Stimulated activated CD8-positive, alpha-beta memory T cell treated with anti-CD3 and anti-CD28 coated beads, Interleukin-7, amount 100 ng/mL, for 1 hour (primary cell): ENCODE results near the gene HSPBP1.

Experiments used
- DNase-seq, 2 donors: peaks; one replicate each; pipeline ENCODE4 v3.0.0-alpha.2; 2020; ENCODE audit warnings: low read depth in 2 of 2

HSPBP1 gene

DNA sequence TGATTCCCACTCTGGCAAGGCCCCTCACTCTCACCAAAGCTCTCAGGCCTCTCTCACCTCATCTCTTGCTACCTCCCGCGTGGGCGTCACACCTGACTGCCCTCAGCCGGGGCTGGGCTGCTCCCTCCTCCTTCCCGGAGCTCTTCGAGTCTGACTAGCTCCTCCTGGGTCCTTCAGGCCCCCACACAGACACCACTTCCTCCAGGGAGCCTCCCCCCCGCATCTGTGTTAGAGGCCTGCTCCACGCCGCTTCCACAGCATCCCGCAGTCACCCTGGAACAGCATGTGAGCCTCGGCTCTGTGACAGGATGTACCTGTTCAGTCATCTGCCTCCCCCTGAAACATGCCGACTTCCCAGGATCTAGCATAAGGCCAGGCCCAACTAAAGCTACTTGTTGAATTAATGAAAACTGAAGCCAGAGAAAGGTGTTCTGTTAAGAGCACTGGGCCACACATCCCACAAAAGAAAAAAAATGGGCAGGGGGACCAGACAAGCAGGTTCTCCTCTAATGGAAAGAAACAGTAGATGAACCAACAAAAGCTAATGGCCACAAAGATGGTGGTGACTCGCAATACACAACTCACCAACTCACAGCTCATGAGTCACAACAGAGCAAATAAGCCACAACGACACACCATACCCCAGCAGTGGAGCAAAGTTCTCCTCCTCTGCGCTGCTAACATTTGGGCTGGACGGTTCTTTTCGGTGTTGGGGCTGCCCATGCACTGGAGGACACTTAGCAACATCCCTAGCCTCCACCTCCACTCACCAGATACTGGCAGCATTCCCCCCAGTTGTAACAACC lies 24.1 kb downstream of the HSPBP1 start:
- no peak for DNase-seq

DNA sequence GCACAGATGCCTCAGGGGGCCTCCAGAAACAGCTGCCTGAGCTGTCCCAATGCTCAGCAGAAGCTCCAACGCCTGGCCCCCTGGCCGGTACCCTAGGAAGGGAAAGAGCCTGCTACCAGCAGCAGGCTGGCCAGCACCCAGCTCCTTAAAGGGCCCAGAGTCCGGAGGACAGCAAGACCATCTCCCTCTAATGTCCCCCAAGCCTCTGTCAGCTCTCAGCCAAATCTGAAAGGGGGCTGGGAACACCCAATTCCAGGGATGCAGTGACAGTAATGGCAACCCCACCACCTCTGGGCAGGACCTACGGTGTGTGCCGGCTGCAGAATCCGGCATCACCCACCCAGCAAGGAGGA lies 25.3 kb downstream of the HSPBP1 start:
- no peak for DNase-seq

DNA sequence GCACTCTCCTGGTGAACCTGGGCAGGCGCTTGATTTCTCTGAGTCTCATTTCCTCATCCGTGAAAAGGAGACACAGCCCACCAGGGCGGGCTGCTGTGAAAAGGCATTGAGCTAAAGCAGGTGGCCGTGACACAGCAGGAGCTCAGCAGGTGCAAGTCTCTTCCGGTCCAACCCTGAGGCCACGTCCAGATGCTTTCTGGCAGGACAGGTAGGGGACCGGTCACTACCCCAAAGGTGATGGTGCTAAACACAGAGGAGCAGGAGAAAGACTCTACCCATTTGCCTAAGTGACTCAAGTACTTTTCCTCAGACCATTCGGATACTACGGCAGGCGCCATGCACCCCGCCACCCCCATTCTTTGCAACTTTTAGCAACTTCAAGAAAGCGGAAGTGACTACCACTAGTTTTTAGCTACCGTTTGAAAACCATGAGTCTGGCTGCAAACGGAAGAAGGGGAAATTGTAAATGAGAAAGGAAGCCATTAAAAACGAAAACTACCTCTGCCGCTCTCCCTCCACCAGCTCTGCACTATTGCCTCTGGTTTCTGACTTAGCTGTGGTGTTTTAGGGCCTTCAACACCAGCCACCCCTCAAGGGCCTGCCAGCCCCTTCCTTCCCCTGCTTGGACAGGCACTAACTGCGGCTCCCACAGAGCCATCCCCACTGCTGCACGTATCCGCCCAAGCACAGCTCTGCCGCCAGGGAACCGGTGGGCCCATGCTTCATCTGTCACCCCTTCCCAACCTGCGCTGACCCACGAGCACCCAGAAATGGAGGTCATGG lies 25.9 kb downstream of the HSPBP1 start:
- DNase-seq, result peak in 1 of 2 donors; percentile 37

DNA sequence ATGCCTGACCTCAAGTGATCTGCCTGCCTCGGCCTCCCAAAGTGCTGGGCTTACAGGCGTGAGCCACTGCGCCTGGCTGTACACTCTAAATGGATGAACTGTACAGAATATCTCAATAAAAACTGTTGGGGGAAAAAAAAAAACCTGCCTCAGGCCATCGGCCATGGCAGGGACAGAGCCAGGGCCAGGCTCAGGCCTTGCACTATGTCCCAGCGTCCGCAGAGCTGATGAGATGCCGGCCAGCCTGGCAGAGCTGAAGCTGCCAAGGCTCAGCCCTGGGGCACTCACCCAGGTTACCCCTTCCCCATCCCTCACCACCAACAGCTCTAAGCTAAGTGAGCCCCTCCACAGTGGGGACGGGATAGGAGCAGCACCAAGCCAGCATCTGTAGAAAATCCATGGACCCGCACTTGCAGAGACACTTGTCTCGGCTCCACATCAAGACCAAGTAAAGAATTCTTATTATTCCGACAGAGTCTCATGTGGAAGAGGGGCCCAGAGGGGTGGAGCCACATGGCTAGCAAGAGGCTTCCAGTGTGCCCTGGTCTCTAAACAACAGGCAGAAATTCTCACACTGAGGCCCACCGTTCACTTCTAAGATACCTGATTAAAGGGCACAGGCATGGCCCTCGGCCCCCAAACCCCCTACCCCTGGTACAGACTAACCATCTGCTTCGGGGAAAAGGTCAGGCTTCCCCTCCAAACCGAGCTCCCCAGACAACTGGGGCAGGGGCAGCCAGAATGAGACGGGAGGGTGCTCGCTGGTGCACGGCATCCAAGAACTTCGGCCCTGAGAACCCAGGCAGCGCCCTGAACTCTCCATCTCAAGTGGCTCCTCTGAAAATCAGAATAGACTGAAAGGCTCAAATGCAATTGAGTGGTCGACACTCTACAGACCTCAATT lies 26.9 kb downstream of the HSPBP1 start:
- no peak for DNase-seq

DNA sequence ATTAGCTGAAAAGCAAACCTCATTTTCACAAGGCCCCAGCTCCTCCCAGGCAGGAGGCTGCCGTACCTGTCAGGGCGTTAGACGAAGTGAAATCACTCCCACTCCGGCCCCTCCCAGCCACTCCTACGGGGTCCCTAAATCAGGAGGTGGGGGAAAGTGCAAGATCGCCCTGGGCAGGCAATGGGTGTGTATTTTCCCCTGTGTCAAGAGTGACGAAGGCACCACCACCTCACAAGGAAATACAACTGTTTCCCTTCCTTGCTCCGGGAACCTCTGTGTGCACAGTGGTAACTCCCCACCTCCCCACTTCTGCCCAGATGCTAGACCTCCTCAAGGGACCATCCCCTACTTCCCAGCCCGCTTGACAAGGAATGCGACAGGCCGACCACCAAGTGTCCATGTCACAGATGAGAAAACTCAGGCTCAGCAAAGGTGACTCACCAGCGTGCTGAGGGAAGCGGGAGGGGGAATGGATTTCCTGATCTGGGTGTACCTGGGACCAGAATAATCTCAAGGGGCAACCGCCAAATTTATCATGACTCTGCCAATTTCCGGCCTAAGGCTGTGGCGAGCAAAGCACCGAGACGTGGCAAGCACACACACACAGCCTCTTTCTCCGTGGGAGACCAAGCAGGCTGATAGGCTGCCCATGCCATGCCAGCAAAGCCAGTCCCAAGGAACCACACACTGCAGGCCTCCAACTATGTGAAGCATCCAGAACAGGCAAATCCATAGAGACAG lies 28.4 kb downstream of the HSPBP1 start:
- no peak for DNase-seq

DNA sequence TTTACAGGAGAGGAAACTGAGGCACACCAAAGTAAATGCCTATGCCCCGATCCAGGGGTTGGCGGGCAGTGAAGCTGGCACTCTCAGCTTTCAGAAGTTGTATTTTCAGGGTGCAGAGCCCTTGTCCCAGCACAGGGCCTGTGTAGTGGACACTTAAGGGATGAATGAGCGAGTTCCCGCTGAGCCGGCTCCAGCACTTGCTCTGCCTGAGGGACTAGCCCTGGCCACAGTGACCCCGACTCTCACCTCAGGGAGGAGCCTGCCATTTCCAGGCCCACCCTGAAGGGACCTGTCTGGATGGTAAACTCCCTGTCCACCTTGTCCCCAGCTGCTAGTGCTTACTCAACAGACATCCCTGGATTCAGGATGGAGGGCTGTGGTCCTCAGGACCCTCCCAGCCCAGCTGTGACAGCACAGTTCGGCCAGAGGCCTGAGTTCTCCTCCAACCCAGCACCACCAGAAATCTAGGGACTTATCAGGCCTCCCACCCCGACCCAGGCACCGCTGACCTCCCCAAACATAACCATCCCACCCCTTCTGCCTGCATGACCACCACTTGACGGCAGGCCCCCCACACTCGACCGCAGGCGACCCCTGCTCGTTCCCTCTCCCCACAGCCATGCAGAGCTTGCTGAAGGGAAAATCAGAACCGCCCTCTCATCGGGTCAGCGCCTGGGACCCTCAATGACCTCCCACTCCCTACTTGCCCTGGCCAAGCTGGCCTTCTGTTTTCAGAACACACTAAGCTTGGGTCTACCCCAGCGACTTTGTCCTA lies 29.5 kb downstream of the HSPBP1 start:
- no peak for DNase-seq

DNA sequence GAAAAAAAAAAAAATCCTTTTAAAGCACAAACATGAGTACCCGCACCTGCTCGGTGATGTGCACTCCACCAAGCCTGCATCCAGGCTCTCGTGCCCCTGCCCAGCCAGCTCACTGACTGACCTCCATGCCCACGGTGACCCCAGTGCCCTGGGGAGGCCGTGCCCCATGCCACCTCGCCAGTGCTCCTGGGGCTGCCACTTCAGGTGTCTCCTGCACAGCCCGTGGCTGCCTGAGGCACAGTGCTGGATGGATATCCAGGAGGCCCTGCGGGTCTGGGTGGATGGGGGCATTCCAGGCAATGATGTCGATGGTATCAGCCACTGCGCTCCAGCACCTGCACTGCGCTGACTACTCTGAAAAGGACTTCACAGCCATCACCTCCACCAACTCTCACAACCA lies 30.1 kb downstream of the HSPBP1 start:
- no peak for DNase-seq

DNA sequence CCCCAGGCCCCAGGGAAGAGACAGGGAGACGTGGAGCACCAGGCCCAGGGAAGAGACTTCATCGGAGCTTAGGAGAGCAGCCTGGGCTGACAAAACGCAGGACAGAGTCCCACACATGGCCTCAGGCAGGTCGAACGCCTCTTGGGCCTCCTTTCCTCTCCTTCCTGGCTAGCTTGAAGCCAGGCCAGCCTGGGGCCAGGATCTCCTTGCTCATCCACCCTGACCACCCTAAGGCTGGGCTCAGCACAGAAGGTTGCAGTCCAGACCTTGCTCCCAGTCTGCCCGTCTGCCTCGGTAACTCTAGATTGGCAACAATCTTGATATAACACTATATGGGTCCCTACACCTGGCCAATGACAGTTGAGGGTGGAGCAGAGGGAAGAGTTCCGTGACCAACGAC lies 31.2 kb downstream of the HSPBP1 start:
- DNase-seq, result no peak

DNA sequence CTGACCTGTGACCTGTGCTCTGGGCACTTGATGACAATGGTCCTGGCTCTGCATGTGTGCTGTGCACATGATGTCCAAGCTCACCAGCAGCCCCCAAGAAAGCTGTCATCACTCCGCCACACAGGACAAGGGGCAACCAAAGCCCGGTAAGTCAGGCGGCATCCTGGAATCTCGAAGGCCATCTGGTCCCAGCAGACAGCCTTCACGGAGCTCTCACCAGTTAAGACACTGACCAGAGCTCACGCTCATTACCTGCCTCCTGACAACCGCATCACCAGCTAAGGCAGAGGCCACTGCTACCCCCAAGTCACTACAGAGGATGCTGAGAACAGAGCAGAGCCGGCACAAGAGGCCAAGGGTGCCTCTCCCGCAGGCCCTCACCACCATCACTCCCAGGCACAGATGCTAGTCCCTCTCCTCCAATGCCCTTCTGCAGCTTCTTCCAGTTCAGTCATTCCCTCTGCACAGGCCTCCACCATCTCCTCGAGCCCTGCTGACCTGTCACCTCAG lies 31.7 kb downstream of the HSPBP1 start:
- no peak for DNase-seq

DNA sequence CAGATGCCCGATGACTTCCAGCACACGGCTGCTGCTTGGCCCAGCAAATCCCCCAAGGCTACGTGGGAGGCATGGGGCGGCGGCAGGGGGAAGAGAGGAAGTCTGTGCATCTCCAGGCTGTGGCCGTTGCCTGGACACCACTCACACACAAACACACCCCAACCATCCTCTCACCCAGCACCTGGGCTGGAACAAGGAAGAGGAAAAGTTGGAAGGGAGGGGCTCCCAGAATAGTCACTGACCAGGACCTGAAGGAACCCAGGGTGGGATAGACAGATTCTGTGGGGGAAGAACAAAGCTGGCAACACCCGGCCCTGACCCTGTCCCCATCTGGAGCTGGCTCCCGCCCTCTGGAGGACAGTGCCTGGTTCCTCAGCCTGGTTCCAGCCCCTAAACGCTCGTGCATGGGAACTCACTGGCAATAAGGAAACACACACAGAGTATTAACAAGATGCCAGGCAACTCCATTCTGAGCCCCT lies 32.2 kb downstream of the HSPBP1 start:
- DNase-seq, result no peak

DNA sequence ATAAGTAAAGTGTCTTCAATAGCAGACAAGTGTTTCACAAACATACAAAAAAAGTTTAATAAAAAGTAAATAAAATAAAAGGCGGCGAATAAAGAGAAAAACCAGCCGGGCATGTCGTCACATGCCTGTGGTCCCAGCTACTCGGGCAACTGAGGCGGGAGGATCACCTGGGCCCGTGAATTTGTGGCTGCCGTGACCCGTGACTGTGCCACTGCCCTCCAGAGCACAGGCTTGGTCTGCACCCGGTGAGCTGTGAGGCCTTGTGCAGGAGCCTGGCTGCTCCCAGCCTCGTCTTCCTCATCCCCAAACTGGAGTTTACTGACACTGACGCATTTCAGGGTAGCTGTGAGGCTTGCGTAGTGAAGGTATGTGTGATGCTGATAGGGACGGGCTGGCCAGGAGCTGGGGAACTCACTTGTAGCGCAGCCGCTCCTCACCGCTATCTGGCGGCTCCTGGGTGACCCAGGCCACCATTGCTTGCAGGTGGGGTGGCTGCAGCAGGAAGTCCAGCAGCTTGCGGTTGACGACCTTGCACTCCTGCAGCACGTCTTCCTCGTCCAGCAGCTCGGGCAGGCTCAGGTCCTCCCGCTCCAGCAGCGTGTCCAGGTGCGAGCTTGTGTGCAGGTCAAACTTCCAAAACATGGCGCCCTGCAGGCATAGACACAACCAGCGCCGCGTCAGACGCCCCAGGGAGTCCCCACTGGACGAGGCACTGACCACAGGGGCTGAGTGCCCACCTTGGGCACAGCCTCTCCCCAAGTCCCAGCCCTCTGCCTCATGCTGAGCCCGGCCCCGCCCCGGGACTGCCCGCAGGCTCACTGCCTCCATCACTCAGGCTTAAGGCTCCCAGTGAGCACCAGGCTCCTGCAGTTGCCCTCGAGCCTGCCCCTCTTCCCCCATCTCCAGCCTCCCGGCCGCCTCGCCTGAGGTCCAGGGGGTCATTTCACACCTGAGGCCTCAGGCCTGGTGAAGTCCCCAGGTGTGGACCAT lies 33.2 kb downstream of the HSPBP1 start:
- DNase-seq, result no peak

DNA sequence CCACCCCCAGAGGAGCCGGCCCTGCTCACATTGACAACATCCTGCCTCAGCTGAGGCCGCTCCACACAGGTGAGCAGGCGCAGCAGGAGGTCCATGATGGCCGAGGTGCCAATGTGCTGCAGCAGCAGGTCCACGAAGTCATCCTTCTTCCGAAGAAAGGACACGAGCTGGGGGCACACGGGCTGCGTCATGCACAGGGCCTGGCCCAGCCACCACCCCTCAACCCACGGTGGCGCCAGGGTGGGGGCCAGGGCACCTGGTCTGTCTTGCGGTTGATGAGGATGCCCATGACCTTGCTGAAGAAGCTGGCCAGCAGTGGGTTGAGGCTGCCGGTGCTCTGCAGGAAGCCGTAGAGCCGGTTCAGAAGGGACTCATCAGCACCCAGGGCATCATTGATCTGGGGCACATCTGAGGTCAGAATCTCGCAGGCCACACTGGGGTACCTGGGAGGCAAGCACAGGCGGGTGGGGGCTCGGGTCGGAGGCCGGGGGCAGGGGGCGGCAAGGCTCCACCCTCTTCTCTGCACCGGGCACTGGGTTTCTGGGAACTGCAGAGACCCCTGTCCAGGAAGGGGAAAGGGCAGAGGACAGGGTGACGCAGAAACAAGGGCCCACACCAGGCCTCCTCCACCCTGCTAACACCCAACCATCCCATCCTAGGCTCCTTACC lies 34.5 kb downstream of the HSPBP1 start:
- DNase-seq, result no peak

DNA sequence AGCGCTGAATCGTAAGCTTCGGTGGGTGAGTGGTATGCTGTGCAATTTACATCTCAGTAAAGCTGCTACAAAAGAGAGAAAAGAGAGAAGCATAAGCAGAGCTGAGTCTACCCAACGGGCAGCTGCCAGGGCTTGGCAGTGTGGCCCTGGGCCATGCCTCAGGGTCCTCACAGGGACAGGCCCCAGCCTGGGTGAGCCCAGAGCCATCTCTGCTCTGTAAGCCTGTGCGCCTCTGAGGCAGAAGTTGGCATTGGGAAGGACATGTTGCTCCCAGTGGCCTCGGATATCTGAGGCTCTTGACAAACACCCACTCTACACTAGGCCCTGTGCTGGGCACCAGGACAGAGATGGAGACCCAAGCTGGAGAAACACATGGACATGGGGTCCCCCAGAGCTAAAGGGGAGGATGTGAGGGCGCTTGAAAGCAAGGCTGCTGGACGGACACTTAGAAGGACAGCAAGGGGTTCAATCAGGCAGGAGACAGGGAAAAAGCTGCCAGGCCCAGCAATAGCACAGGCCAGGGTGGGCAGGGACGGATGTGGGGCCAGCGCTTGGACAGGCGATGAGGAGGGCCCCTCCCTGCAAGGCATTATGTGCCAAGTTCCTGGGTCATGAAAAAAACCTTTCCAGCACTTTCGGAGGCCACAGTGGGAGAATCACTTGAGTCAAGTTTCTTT lies 35.8 kb downstream of the HSPBP1 start:
- DNase-seq, result no peak

DNA sequence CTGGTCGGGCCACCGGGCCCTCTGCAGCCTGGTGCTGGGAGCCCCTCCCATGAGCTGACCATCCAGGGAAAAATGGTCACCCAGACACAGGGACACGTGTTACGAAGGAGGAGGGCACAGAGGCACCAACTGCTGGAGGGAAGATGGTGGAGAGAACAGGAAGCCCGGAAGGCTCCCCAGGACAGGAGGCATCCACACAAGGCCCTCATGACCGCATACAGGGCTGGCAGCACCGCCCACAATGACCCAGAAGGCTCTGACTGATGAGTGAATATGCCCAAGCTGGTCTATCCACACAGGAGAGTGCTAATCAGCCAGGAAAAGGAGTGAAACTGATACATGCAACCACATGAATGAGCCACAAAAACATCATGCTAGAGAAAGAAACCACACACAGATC lies 37.4 kb downstream of the HSPBP1 start:
- DNase-seq, result no peak

DNA sequence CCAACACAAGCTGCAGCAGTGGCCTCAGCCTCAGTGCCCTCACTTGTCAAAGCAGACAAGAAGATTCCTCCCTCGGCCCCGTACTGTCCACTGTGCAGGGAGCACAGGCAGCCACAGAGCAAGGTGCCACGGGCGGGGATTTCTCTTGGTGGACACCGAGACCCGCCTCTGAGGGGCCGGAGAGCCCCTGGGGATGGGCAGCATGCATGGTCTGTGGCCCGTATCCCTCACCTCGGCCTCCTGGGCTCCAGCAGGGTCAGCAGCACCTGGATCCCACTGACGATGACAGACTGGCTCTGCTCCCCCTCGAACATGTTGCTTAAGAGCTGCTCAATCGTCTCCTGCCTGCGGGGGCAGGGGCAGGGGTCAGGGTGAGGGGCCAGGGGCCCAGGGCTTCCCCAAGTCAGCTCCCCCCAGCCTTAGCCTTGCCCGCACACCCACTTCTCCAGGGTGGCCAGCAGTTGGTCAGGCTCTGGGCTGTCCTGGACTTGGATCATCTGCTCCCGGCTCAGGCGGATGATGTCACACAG lies 37.9 kb downstream of the HSPBP1 start:
- DNase-seq, result no peak

DNA sequence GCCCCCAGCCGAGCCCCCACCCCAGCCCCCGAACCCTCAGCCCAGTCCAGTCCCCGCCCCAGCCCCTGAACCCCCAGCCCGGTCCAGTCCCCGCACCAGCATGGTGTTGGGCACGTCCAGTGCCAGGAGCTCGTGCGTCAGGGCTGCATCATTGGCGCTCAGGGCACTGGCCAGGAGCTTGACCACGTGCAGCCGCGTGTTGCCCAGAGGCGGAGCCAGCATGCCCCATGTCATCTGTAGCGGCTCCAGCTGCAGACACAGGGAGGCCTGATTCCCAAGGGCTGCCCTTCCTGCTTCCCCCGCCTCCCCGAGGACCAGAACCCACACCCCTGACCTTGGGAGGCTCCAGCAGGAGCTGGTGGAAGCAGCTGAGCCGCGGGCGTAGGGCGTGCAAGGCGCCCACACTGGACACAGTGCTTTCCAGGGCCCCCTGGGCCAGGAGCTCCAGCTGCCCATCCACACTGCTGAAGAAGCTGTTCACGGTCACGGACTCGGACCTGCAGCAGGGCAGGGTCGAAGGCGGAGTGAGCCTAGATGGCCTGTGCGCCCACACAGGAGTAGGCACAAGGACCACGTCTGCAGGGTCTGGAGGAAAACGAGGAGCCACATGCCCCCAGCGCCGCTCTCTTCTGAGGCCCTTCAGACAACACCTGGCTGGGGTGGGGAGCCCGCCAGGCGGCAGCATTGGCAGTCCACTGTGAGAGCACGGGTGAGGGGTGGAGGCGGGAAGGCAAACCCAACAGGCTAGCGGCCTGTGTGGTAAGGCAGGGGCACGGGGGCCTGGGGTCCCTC lies 38.6 kb downstream of the HSPBP1 start:
- DNase-seq, result no peak

DNA sequence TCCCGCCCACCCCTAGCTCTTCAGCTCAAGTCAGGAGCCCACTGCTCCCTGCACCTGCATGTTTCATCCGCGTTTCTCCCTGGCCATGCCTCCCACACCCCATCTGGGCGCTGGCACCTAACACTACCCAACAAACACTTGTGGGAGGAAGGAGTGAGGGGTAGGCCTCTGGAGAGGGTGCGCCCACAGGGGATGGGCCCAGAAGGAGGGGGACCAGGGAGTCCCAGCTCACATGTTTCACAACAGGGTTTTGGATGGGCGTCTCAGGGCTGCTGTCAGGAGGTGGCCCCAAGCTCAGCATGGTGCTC lies 39.2 kb downstream of the HSPBP1 start:
- DNase-seq, result no peak
